ENCODE results near the gene EIF4G3.
"Not testable (repeated sequence)": the region's sequence is repeated elsewhere in the genome, so short reads cannot be mapped to it uniquely, and the experiment has no call there.

The EIF4G3 gene

GRCh38 chr1:21034725-21035628, 141.7 kb downstream of the EIF4G3 start:
- no peak for DNase-seq (ENCODE audit: low read depth in 1 of 2, low spot score in 1 of 2)

- no peak for DNase-seq (ENCODE audit: low read depth in 1 of 2, low spot score in 1 of 2)
These were observed 144.0 kb downstream of the EIF4G3 start for GRCh38 chr1:21032741-21033140.

- DNase-seq (ENCODE audit: low read depth in 1 of 2, low spot score in 1 of 2), result no peak
These were observed 146.5 kb downstream of the EIF4G3 start for GRCh38 chr1:21030181-21030580.

DNA sequence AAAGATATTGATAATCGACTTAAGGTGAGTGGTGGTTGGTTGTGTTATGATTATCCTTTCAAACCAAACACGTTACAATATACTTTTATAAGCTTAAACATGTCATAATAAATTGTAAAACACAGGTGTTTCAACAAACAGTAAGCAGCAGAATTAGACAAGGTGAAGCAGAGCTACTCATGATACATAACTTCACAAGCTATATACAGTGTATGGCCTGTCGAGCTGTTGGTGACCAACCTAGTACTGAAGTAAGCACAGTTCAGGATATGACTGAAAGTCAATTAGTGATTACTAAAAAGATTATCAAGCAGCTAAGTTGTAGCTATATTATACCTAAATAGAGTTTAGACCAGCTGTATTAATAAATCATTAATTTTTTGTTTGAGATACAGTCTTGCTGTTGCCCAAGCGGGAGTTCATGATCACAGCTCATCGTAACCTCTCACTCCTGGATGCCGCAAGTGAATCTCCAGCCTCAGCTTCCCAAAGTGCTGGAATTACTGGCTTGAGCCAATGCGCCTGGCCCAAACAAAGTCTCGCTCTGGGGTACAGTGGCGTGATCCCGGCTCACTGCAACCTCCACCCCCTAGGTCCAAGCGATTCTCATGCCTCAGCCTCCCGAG, 148.1 kb downstream of the EIF4G3 start:
- no peak for DNase-seq (ENCODE audit: low read depth in 1 of 2, low spot score in 1 of 2)

DNA sequence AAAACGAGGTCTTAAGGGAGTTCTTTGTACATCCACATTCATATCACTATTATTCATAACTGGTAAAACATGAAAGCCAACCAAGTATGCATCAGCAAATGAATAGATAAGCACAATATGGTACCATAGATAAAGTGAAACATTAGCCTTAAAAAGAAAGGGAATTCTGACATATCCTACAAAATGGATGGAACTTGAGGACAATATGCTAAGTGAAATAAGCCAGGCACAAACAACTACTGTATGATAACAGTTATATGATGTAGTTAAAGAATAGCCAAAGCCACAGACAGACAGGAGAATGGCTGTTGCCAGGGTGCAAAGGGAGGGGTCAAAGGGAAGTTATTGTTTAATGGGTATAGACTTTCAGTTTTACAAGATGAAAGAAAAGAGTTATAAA, 148.9 kb downstream of the EIF4G3 start:
- DNase-seq (ENCODE audit: low read depth in 1 of 2, low spot score in 1 of 2), result no peak

DNA sequence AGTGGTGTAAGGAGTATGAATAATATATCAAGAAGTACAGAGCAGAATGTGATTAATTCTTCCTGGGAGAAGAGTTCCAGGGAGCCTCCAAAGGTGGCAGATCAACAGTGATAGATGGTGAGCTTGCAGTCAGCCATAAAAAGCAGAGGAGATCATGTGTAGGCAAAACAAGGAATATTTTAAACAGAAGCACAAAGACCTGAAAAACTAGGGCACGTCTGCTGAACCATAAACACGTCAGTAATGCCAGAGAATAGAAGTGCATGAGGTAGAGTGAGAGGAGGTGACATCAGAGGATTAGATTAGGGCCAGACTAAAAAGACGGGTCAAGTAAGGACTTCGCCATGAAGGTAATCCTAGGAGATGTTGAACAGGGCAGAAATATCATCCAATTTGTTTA, 151.8 kb downstream of the EIF4G3 start:
- DNase-seq (ENCODE audit: low read depth in 1 of 2, low spot score in 1 of 2), result no peak

DNA sequence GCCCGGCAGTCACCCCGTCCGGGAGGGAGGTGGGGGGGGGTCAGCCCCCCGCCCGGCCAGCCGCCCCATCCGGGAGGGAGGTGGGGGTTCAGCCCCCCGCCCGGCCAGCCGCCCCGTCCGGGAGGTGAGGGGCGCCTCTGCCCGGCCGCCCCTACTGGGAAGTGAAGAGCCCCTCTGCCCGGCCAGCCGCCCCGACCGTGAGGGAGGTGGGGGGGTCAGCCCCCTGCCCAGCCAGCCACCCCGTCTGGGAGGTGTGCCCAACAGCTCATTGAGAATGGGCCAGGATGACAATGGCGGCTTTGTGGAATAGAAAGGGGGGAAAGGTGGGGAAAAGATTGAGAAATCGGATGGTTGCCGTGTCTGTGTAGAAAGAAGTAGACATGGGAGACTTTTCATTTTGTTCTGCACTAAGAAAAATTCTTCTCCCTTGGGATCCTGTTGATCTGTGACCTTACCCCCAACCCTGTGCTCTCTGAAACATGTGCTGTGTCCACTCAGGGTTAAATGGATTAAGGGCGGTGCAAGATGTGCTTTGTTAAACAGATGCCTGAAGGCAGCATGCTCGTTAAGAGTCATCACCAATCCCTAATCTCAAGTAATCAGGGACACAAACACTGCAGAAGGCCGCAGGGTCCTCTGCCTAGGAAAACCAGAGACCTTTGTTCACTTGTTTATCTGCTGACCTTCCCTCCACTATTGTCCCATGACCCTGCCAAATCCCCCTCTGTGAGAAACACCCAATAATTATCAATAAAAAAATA, 152.4 kb downstream of the EIF4G3 start:
- not testable (repeated sequence) for DNase-seq (ENCODE audit: low read depth in 1 of 2, low spot score in 1 of 2)

GRCh38 chr1:21022279-21023040, 154.2 kb downstream of the EIF4G3 start:
- DNase-seq (ENCODE audit: low read depth in 1 of 2, low spot score in 1 of 2), result no peak

GRCh38 chr1:21021311-21021710, 155.4 kb downstream of the EIF4G3 start:
- no peak for DNase-seq (ENCODE audit: low read depth in 1 of 2, low spot score in 1 of 2)

DNA sequence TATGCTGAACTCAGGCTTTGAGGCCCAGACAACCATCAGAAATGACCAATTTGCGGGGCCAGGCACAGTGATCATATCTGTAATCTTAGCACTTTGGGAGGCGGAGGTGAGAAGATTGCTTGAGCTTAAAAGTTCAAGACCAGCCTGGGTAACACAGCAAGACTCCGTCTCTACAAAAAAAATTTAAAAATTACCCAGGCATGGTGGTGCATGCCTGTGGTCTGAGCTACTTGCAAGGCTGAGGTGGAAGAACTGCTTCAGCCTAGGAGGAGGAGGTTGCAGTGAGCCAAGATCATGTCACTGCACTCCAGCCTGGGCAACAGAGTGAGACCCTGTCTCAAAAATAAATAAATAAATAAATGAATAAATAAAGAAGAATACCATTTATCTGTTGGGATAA, 156.5 kb downstream of the EIF4G3 start:
- DNase-seq (ENCODE audit: low read depth in 1 of 2, low spot score in 1 of 2), result no peak

GRCh38 chr1:21018673-21019072, 158.0 kb downstream of the EIF4G3 start:
- no peak for DNase-seq (ENCODE audit: low read depth in 1 of 2, low spot score in 1 of 2)

- DNase-seq (ENCODE audit: low read depth in 1 of 2, low spot score in 1 of 2), result no peak
These were observed 163.2 kb downstream of the EIF4G3 start for GRCh38 chr1:21013510-21013909.

DNA sequence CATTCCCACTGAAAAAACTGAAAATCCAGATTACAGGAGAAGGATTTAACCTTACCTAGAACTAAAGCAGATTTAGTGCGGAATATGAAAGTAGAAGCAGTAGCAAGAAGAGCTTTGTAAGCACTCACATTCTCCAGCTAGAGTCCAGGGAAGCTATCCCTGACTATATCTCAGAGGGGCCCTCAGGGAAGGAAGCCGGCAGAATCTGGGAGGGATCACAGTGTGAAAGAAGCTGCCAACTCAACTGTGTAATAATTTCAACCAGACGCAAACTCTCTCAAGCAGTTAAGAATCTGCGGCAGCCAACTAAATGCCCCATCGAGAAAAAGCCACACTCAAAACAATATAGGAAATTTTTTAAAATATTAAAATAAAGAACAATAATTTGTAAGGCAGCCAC, 163.8 kb downstream of the EIF4G3 start:
- no peak for DNase-seq (ENCODE audit: low read depth in 1 of 2, low spot score in 1 of 2)

DNA sequence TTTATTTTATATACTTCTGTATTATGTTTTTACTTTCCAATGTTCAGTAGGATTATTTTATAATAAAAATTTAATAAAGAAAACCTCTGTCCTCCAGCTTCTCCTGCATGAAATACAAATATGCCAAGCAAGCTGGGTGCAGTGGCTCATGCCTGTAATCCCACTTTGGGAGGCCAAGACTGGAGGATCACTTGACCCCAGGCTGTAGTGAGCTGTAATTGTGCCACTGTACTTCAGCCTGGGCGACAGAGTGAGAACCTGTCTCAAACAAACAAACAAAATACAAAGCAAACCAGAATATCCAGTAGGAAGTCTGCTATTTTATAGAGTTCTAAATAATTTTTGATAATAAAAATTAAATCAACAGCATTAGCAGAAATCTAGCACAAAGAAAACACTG, 168.8 kb downstream of the EIF4G3 start:
- DNase-seq (ENCODE audit: low read depth in 1 of 2, low spot score in 1 of 2), result no peak

DNA sequence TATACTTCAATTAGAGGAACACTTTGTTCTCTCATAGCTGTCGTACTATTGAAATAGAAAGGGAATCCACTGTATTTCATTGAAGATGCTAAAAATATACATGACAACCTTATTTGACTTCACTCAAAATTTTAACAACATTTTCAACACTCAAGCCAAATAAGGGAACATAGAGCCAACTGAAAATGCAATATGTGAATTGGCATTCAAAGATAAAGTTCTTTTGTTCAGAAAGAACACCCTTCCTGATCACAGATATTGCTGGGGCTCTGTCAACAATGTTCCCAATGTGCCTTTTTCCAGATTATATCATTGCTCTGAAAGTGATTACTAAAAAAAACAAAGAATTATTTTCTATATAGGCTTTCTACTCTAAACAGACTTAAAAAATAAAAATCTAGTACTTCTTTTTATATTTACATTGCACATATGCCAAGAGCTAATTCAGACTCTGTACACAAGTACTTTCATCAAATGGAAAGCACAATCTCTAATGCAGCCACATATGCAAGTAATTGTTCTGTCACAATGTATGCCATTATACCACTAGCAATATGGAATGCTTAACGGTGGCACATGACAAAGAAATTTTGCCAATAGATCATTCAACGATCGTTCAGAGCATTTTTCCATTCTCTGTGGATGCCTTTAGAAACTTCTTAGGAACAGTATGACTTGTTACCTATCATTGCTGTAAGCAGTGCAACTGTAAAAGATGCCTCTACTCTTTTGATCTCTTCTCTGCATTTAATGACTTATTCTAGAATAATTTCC, 171.0 kb downstream of the EIF4G3 start:
- DNase-seq (ENCODE audit: low read depth in 1 of 2, low spot score in 1 of 2), result no peak

GRCh38 chr1:21003281-21004045, 173.2 kb downstream of the EIF4G3 start:
- no peak for DNase-seq (ENCODE audit: low read depth in 1 of 2, low spot score in 1 of 2)

DNA sequence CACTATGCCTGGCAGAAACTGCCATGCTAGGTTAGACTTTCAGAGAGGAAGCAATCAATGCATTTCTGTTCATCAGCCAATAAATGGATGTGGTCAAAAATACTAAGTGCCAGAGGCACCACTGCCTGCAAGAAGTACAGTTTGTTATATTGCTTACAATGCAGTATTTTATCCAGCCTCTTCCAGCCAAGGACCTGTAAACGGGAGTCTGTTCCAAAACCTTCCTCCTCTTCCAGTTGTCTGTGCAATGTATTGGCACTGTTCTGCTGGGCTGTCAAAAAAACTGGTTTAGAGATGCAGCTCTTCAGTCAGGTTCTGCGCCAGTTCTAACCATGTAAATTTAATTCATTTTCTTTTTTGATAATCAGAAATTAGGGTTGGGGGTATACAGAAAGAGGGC, 175.7 kb downstream of the EIF4G3 start:
- DNase-seq (ENCODE audit: low read depth in 1 of 2, low spot score in 1 of 2), result no peak

DNA sequence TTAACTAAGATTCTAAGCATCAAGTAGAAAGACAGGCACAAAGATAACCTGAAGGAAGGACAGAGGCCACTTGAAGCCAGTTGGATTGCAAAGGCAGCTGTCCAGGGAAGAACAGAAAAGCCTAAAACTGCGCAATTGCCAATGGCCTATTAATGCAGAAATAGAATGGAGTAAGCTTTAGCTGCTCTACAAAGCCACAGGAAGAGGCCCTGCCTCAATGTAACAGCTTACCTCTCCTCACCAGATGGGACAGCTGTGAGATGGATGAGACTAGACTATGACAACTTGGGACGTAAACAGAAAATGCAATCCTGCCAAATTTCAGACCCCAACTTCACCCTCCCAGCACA, 176.5 kb downstream of the EIF4G3 start:
- DNase-seq (ENCODE audit: low read depth in 1 of 2, low spot score in 1 of 2), result no peak

DNA sequence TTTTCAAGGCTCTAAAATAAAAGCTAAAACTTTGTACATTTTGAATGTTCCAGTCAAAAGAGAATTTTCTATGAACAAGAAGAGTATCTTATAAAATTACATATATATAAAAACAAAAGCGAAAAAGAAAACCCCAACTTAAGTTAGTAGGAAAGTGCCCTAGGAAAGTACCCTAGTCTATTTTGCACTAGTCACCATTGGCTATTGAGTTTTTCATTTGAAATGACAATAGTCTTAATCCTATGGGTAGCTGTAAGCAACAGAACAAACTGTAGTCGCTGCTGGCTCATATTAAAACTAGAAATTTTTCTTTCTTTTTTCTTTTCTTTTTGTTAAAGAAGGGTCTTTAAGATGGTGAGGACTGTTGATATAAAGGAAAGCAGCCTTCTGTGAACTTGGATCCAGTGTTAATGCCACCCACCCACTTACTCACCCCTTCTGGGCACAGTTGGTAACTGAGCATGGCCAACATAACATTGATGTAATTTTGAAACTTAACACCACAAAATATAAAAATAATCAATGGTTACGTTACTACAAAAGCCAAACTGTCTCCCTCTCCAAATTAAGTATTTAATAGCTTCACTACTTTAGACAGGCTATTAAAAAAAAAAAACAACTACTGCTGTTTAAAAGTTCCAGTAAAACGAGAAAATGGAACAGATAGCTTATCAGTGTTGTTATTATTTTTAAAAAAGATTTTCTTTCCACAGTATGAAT, 177.0 kb downstream of the EIF4G3 start:
- DNase-seq (ENCODE audit: low read depth in 1 of 2, low spot score in 1 of 2), result no peak

Data from activated T-helper 1 cell treated with anti-CD3 and anti-CD28 coated beads, Interleukin-2, amount 50 U/mL, for 16 hours (primary cell).